ENCODE data around the gene MAP2. TPM values are rescaled to one million over a fixed set of nuclear protein-coding genes. Genes with fewer than 3 reads are reported as not detected.

Gene MAP2
- total and polyA plus RNA-seq, 10 of the 15 experiments (the other 5 are each of a cell fraction or from before 2014, with no cell fraction given) = 0.01 TPM; not detected in 9

DNA sequence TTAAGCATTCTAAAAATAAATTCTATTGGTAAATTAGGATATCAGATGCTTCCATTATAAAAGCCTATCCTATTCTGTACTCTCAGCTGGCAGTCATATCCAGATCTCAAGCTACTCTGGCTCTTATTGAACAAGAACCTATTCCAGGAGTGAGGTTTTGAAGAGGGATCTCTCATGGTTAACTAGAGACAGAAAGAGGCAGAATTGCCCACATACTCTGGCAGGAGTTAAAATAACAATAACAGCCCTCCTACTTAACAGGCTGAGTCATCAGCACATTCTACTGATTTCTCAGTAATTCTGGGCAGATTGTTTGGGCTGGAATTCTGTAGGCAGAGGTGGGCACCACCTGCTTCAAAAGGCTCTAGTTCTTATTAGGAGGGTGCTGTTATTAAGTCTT is 205.8 kb downstream of the MAP2 start:
- Histone ChIP-seq H3K4me3 (no peak overlapping the region), H3K79me2 (ENCODE audit: control insufficient read depth, insufficient read depth, low read length) (no peaks in the 10 kb centered on the region), H3K27me3 (replicated peaks in 1 of 2; ENCODE audit: control insufficient read depth in 2 of 2, insufficient read depth in 2 of 2, low read length in 1 of 2) (no peaks in the 10 kb centered on the region), H3K4me2 (ENCODE audit: control insufficient read depth, insufficient read depth) (no peak overlapping the region), H3K9ac (ENCODE audit: control insufficient read depth, insufficient read depth, low read length) (no peak overlapping the region), H3K27ac (ENCODE audit: control insufficient read depth, insufficient read depth) (no peak overlapping the region), H3K4me1 (ENCODE audit: control insufficient read depth, insufficient read depth, low read length) (no peaks in the 10 kb centered on the region), H4K20me1 (ENCODE audit: control insufficient read depth, insufficient read depth) (no peaks in the 10 kb centered on the region), H3K36me3 (ENCODE audit: control insufficient read depth in 2 of 2, insufficient read depth in 2 of 2, low read length in 1 of 2) (no peaks in the 10 kb centered on the region), H2AFZ (ENCODE audit: control insufficient read depth, low read depth, low read length) (no peak overlapping the region), H3K9me3 (replicated peaks; ENCODE audit: control insufficient read depth, insufficient read depth, low read length) (no peaks in the 10 kb centered on the region)
- RAD21 ChIA-PET (ENCODE audit: unreplicated experiment) = no interaction called here
- SMC1A ChIA-PET (ENCODE audit: uncharacterized antibody, unreplicated experiment) = no interaction called here
- DNase-seq (ENCODE audit: low read depth, low spot score) = no peak
- CTCF ChIA-PET = no interaction called here
- POLR2A ChIA-PET = no interaction called here
- no TSS peak for BruUV-seq (replicated peaks)
- no peak for FAIRE-seq
- no peak for ATAC-seq
- in situ Hi-C loops (cut with MboI) (no loop called here), intact Hi-C loops (cut with micrococcal nuclease; ENCODE audit: unreplicated experiment) (no loop called here)
- TF ChIP-seq BHLHE40 (IDR thresholded peaks at IDR 0.05; ENCODE audit: borderline replicate concordance in 1 of 2, low read depth in 2 of 2, low read length in 1 of 2) = no peak
- no peak for TF ChIP-seq TAF1 (IDR thresholded peaks at IDR 0.05; ENCODE audit: borderline replicate concordance, low read depth, low read length)
- TF ChIP-seq, protein P1, sequence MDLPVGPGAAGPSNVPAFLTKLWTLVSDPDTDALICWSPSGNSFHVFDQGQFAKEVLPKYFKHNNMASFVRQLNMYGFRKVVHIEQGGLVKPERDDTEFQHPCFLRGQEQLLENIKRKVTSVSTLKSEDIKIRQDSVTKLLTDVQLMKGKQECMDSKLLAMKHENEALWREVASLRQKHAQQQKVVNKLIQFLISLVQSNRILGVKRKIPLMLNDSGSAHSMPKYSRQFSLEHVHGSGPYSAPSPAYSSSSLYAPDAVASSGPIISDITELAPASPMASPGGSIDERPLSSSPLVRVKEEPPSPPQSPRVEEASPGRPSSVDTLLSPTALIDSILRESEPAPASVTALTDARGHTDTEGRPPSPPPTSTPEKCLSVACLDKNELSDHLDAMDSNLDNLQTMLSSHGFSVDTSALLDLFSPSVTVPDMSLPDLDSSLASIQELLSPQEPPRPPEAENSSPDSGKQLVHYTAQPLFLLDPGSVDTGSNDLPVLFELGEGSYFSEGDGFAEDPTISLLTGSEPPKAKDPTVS (IDR thresholded peaks at IDR 0.05; ENCODE audit: low read depth, low read length) = no peak
- no peak for TF ChIP-seq CBX5 (IDR thresholded peaks at IDR 0.05; ENCODE audit: low read depth)
- no peak for TF ChIP-seq BCL11A (IDR thresholded peaks at IDR 0.05; ENCODE audit: low read depth, low read length)
- no peak for TF ChIP-seq ZNF217 (IDR thresholded peaks at IDR 0.05)
- TF ChIP-seq TCF12 (IDR thresholded peaks at IDR 0.05; ENCODE audit: low read depth, low read length) = no peak
- TF ChIP-seq, protein P2, sequence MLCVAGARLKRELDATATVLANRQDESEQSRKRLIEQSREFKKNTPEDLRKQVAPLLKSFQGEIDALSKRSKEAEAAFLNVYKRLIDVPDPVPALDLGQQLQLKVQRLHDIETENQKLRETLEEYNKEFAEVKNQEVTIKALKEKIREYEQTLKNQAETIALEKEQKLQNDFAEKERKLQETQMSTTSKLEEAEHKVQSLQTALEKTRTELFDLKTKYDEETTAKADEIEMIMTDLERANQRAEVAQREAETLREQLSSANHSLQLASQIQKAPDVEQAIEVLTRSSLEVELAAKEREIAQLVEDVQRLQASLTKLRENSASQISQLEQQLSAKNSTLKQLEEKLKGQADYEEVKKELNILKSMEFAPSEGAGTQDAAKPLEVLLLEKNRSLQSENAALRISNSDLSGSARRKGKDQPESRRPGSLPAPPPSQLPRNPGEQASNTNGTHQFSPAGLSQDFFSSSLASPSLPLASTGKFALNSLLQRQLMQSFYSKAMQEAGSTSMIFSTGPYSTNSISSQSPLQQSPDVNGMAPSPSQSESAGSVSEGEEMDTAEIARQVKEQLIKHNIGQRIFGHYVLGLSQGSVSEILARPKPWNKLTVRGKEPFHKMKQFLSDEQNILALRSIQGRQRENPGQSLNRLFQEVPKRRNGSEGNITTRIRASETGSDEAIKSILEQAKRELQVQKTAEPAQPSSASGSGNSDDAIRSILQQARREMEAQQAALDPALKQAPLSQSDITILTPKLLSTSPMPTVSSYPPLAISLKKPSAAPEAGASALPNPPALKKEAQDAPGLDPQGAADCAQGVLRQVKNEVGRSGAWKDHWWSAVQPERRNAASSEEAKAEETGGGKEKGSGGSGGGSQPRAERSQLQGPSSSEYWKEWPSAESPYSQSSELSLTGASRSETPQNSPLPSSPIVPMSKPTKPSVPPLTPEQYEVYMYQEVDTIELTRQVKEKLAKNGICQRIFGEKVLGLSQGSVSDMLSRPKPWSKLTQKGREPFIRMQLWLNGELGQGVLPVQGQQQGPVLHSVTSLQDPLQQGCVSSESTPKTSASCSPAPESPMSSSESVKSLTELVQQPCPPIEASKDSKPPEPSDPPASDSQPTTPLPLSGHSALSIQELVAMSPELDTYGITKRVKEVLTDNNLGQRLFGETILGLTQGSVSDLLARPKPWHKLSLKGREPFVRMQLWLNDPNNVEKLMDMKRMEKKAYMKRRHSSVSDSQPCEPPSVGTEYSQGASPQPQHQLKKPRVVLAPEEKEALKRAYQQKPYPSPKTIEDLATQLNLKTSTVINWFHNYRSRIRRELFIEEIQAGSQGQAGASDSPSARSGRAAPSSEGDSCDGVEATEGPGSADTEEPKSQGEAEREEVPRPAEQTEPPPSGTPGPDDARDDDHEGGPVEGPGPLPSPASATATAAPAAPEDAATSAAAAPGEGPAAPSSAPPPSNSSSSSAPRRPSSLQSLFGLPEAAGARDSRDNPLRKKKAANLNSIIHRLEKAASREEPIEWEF (IDR thresholded peaks at IDR 0.05; ENCODE audit: insufficient replicate concordance, low read depth, low read length) = no peak
- TF ChIP-seq, protein P3, sequence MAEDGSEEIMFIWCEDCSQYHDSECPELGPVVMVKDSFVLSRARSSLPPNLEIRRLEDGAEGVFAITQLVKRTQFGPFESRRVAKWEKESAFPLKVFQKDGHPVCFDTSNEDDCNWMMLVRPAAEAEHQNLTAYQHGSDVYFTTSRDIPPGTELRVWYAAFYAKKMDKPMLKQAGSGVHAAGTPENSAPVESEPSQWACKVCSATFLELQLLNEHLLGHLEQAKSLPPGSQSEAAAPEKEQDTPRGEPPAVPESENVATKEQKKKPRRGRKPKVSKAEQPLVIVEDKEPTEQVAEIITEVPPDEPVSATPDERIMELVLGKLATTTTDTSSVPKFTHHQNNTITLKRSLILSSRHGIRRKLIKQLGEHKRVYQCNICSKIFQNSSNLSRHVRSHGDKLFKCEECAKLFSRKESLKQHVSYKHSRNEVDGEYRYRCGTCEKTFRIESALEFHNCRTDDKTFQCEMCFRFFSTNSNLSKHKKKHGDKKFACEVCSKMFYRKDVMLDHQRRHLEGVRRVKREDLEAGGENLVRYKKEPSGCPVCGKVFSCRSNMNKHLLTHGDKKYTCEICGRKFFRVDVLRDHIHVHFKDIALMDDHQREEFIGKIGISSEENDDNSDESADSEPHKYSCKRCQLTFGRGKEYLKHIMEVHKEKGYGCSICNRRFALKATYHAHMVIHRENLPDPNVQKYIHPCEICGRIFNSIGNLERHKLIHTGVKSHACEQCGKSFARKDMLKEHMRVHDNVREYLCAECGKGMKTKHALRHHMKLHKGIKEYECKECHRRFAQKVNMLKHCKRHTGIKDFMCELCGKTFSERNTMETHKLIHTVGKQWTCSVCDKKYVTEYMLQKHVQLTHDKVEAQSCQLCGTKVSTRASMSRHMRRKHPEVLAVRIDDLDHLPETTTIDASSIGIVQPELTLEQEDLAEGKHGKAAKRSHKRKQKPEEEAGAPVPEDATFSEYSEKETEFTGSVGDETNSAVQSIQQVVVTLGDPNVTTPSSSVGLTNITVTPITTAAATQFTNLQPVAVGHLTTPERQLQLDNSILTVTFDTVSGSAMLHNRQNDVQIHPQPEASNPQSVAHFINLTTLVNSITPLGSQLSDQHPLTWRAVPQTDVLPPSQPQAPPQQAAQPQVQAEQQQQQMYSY (CRISPR knock-in tag; IDR thresholded peaks at IDR 0.05) = no peak
- TF ChIP-seq CREM (IDR thresholded peaks at IDR 0.05; ENCODE audit: low read depth) = no peak
- TF ChIP-seq YY1 (IDR thresholded peaks at IDR 0.05; ENCODE audit: low read depth, low read length) = no peak
- no peak for TF ChIP-seq SMAD1 (IDR thresholded peaks at IDR 0.05; ENCODE audit: low read depth, partially characterized antibody)
- TF ChIP-seq, protein P4, sequence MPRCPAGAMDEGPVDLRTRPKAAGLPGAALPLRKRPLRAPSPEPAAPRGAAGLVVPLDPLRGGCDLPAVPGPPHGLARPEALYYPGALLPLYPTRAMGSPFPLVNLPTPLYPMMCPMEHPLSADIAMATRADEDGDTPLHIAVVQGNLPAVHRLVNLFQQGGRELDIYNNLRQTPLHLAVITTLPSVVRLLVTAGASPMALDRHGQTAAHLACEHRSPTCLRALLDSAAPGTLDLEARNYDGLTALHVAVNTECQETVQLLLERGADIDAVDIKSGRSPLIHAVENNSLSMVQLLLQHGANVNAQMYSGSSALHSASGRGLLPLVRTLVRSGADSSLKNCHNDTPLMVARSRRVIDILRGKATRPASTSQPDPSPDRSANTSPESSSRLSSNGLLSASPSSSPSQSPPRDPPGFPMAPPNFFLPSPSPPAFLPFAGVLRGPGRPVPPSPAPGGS (IDR thresholded peaks at IDR 0.05; ENCODE audit: borderline replicate concordance, insufficient read depth, low read depth, low read length, poor library complexity, severe bottlenecking) = no peak
- TF ChIP-seq BRCA1 (IDR thresholded peaks at IDR 0.05; ENCODE audit: low read depth, low read length) = no peak

Measured in GM12878 (cell line).